ENCODE data around the gene GNG11.

- TF ChIP-seq POLR2A (IDR thresholded peaks at IDR 0.05) (no peak), CTCF (IDR thresholded peaks at IDR 0.05) (no peak)
Measured at GRCh38 chr7:93938293-93938692, 16.8 kb downstream of the GNG11 start.

All from testis (tissue), 2 donors.